Body of pancreas (tissue), 4 donors: ENCODE measurements around the gene IFNGR1. TPM values are rescaled to one million over a fixed set of nuclear protein-coding genes. Genes with fewer than 3 reads are reported as not detected.
A peak's percentile ranks its signal among the peaks of the same experiment; 100 is the strongest.

Source experiments
- ATAC-seq: fragments of 150-250 bp; one replicate; pipeline ENCODE4 v1.9.1; 2016
- DNase-seq, 4 donors: peaks; one replicate each; pipeline ENCODE4 v3.0.0-alpha.2; 2019
- H3K27ac ChIP-seq, 4 donors: fragments of 200-600 bp; sonication (generic); 1 replicate in 3 of 4; 2 replicates in 1 of 4; pipeline versions ENCODE4 v1.5.1 to v1.6.1; 2016 to 2019; ENCODE audit warnings: mild to moderate bottlenecking in 1 of 4, mixed read lengths in 1 of 4, moderate library complexity in 1 of 4
- H3K27me3 ChIP-seq, 2 donors: fragments of 200-600 bp; sonication (generic); one replicate each; pipeline ENCODE4 v1.6.0; 2016; ENCODE audit warnings: mild to moderate bottlenecking in 1 of 2
- H3K36me3 ChIP-seq, 2 donors: fragments of 200-600 bp; sonication (generic); replicated peaks in 1 of 2; 2 replicates each; pipeline ENCODE4 v1.5.1; 2016; ENCODE audit warnings: low read depth in 2 of 2; ENCODE audit not compliant: insufficient read depth in 1 of 2
- H3K4me1 ChIP-seq: fragments of 200-600 bp; sonication (generic); one replicate; pipeline ENCODE4 v1.6.0; 2016
- H3K4me3 ChIP-seq, 2 donors: fragments of 200-600 bp; sonication (generic); 1 replicate in 1 of 2; 2 replicates in 1 of 2; pipeline ENCODE4 v1.5.1; 2016 to 2019
- H3K9me3 ChIP-seq, 3 donors: fragments of 200-600 bp; sonication (generic); 1 replicate in 2 of 3; 2 replicates in 1 of 3; pipeline ENCODE4 v1.5.1; 2016
- POLR2A ChIP-seq, 3 donors: fragments of 450-650 bp; IDR thresholded peaks; one replicate each; pipeline ENCODE4 v1.6.1; 2016; ENCODE audit warnings: antibody characterized with exemption in 3 of 3, mild to moderate bottlenecking in 2 of 3
- WGBS, 2 donors: methylation state at CpG; one replicate each; pipeline ENCODE4 v1.1.5; 2017; 5-methylcytosine and 5-hydroxymethylcytosine counted together
- intact Hi-C: fragments of 100-400 bp; cut with DNase I; formaldehyde crosslinking; loops from one replicate; pipeline ENCODE4 v1.15.1; 2023
- total RNA-seq, 2 donors: library from RNA; depleted of rRNA; stranded (reverse); fragments of >200 nt; gene quantifications; one replicate each; pipeline ENCODE4 v1.1.0, GENCODE V29; 2016
- TF ChIP-seq, protein P1 (sequence below), 7 experiments: fragments of 450-650 bp in 4 of 7; fragments of 200-600 bp in 3 of 7; sonication (generic) in 3 of 7; IDR thresholded peaks; one replicate each; pipeline ENCODE4 v1.5.1; 2016 to 2019; ENCODE audit warnings: antibody characterized with exemption in 7 of 7

IFNGR1 gene
- total RNA-seq, 2 donors from 2014 or later = 12.9 to 36.6 TPM

DNA sequence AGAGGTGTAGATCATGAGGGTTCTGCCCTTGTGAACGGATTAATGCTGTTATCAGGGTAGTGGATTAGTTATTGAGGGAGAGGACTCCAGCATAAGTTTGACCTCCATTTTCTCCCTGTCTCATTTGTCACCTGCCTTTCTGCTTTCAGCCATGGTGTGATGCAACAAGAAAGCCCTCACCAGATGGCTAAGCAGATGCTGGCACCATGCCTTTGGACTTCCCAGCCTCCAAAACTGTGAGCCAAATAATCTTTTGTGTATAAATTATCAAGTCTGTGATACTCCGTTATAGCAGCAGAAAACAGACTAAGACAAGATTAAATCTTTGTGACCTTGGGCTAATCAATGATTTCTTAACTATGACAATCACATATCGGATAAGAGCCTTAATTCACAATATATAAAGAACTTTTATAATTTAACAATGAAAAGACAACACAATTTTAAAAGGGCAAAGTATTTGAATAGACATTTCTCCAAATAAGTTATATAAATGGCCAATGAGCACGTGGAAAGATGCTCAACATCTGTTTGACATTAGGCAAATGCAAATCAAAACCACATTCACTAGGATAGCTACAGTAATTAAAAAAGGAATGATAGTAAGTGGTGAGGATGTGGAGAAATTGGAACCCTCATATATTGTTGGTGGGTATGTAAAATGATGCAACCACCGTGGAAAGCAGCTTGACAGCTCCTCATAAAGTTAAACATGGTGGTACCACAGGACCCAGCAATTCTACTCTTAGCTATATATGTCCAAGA lies 45.3 kb upstream of the IFNGR1 start:
- DNase-seq (peak in 1 of 4 donors; percentile 16), ATAC-seq (no peak)
- no peak overlapping the region for H3K4me3 ChIP-seq
- no peaks in the 10 kb centered on the region for H3K27me3 ChIP-seq
- H3K27ac ChIP-seq = no peak overlapping the region
- WGBS, 2 donors = 57 to 59% methylated on average over 5 of the region's 5 CpGs
- no peak for TF ChIP-seq POLR2A (IDR thresholded peaks at IDR 0.05)
- TF ChIP-seq, protein P1, sequence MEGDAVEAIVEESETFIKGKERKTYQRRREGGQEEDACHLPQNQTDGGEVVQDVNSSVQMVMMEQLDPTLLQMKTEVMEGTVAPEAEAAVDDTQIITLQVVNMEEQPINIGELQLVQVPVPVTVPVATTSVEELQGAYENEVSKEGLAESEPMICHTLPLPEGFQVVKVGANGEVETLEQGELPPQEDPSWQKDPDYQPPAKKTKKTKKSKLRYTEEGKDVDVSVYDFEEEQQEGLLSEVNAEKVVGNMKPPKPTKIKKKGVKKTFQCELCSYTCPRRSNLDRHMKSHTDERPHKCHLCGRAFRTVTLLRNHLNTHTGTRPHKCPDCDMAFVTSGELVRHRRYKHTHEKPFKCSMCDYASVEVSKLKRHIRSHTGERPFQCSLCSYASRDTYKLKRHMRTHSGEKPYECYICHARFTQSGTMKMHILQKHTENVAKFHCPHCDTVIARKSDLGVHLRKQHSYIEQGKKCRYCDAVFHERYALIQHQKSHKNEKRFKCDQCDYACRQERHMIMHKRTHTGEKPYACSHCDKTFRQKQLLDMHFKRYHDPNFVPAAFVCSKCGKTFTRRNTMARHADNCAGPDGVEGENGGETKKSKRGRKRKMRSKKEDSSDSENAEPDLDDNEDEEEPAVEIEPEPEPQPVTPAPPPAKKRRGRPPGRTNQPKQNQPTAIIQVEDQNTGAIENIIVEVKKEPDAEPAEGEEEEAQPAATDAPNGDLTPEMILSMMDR (IDR thresholded peaks at IDR 0.05) = no peak
- no peaks in the 10 kb centered on the region for H3K9me3 ChIP-seq
- intact Hi-C loops = loop anchor here (10.0 kb wide), 1 partner anchor 370 kb away; no protein-coding TSS in a partner anchor
- H3K4me1 ChIP-seq = peaks cover 22% of the 10 kb centered on the region
- H3K36me3 ChIP-seq = no peaks in the 10 kb centered on the region

GRCh38 chr6:137261761-137262160 lies 42.6 kb upstream of the IFNGR1 start:
- intact Hi-C loops = loop anchor here (10.0 kb wide), 1 partner anchor 373 kb away; no protein-coding TSS in a partner anchor
- Histone ChIP-seq H3K9me3 (no peaks in the 10 kb centered on the region), H3K4me1 (peaks cover 22% of the 10 kb centered on the region), H3K36me3 (no peaks in the 10 kb centered on the region), H3K27me3 (no peaks in the 10 kb centered on the region), H3K27ac (peak overlapping the region in 2 of 4 donors; percentile 56 to 59), H3K4me3 (no peak overlapping the region)
- TF ChIP-seq, protein P1 (IDR thresholded peaks at IDR 0.05) = no peak
- TF ChIP-seq POLR2A (IDR thresholded peaks at IDR 0.05) = no peak
- ATAC-seq (peak; percentile 32), DNase-seq (no peak)

DNA sequence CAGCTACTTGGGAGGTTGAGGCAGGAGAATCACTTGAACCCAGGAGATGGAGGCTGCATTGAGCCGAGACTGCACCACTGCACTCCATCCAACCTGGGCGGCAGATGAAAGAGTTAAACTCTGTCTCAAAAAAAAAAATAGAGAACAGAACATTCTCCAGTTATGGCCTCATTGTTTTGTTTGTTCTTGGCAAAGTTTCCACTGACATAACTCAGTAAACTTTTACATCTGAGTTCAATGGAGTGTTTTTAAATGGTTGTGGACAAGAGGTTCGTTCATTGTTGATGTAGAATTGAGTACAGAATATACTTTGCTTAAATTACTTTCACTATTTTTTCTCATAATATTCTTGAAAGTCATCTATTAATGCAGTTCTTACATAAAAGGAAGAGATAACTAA lies 42.2 kb upstream of the IFNGR1 start:
- no peaks in the 10 kb centered on the region for H3K9me3 ChIP-seq
- H3K4me3 ChIP-seq = no peak overlapping the region
- ATAC-seq (peak; percentile 77), DNase-seq (no peak)
- WGBS, 2 donors = 48 to 55% methylated on average over 3 of the region's 3 CpGs
- H3K4me1 ChIP-seq = peaks cover 22% of the 10 kb centered on the region
- no peak for TF ChIP-seq POLR2A (IDR thresholded peaks at IDR 0.05)
- TF ChIP-seq, protein P1 (IDR thresholded peaks at IDR 0.05) = no peak
- H3K36me3 ChIP-seq = no peaks in the 10 kb centered on the region
- no peaks in the 10 kb centered on the region for H3K27me3 ChIP-seq
- peak overlapping the region in 2 of 4 donors; percentile 56 to 59 for H3K27ac ChIP-seq
- intact Hi-C loops = loop anchor here (10.0 kb wide), 1 partner anchor 373 kb away; no protein-coding TSS in a partner anchor

DNA sequence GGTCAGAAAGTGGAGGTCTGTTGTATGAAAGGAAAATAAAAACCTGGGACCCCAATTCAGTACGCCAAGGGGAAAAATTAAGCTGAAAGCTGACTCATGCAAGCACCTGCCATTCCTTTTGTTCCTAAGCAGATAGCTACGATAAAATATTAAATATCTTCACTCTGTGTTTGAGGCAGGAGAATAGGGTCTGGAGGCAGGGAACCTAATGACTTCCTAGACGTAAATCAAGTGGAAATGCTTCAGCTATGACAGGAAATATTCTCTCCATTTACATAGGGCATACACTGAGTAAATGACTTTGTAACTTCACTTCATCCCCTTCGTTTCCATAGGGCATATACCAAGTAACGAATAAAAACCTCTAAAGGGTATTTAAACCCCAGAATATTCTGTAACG lies 41.0 kb upstream of the IFNGR1 start:
- ATAC-seq (no peak), DNase-seq (no peak)
- TF ChIP-seq POLR2A (IDR thresholded peaks at IDR 0.05) = no peak
- TF ChIP-seq, protein P1 (IDR thresholded peaks at IDR 0.05) = no peak
- Histone ChIP-seq H3K36me3 (no peaks in the 10 kb centered on the region), H3K27me3 (no peaks in the 10 kb centered on the region), H3K4me3 (no peak overlapping the region), H3K27ac (no peak overlapping the region), H3K9me3 (no peaks in the 10 kb centered on the region), H3K4me1 (peaks cover 16% of the 10 kb centered on the region)
- 81 to 82% methylated on average over 6 of the region's 6 CpGs for WGBS, 2 donors
- intact Hi-C loops = loop anchor here (10.0 kb wide), 1 partner anchor 375 kb away; no protein-coding TSS in a partner anchor

GRCh38 chr6:137259349-137259748 lies 40.2 kb upstream of the IFNGR1 start:
- DNase-seq (no peak), ATAC-seq (no peak)
- intact Hi-C loops = no loop called here
- H3K27ac ChIP-seq = no peak overlapping the region
- H3K27me3 ChIP-seq = no peaks in the 10 kb centered on the region
- H3K36me3 ChIP-seq = no peaks in the 10 kb centered on the region
- peaks cover 16% of the 10 kb centered on the region for H3K4me1 ChIP-seq
- TF ChIP-seq POLR2A (IDR thresholded peaks at IDR 0.05) = no peak
- TF ChIP-seq, protein P1 (IDR thresholded peaks at IDR 0.05) = no peak
- no peaks in the 10 kb centered on the region for H3K9me3 ChIP-seq
- no peak overlapping the region for H3K4me3 ChIP-seq
